Skeletal muscle tissue (tissue), 5 donors: ENCODE results near the gene GLDC. TPM values are rescaled to one million over a fixed set of nuclear protein-coding genes. Genes with fewer than 3 reads are reported as not detected.

Experiments
- H3K27ac ChIP-seq: one replicate; pipeline ENCODE4 v1.7.0; 2013; ENCODE audit warnings: mild to moderate bottlenecking, low read depth, low read length, inconsistent platforms
- H3K27me3 ChIP-seq, 3 donors: one replicate each; pipeline ENCODE4 v1.7.0; 2013; ENCODE audit warnings: low read length in 3 of 3; ENCODE audit not compliant: control insufficient read depth in 3 of 3, insufficient read depth in 3 of 3
- H3K36me3 ChIP-seq, 3 donors: one replicate each; pipeline ENCODE4 v1.7.0; 2013; ENCODE audit warnings: low read length in 3 of 3; ENCODE audit not compliant: control insufficient read depth in 3 of 3, insufficient read depth in 3 of 3
- H3K4me1 ChIP-seq, 3 donors: one replicate each; pipeline ENCODE4 v1.7.0; 2013; ENCODE audit warnings: low read length in 3 of 3, mild to moderate bottlenecking in 3 of 3; ENCODE audit not compliant: control insufficient read depth in 3 of 3, insufficient read depth in 3 of 3
- H3K4me3 ChIP-seq, 3 donors: one replicate each; pipeline ENCODE4 v1.7.0; 2013; ENCODE audit warnings: low read length in 3 of 3
- H3K9ac ChIP-seq, 3 donors: one replicate each; pipeline ENCODE4 v1.7.0; 2013; ENCODE audit warnings: low read length in 3 of 3, mild to moderate bottlenecking in 3 of 3, moderate library complexity in 2 of 3, low read depth in 1 of 3
- H3K9me3 ChIP-seq, 3 donors: one replicate each; pipeline ENCODE4 v1.7.0; 2013; ENCODE audit warnings: low read length in 3 of 3; ENCODE audit not compliant: control insufficient read depth in 3 of 3
- small RNA-seq: library from RNA; depleted of rRNA; stranded (forward); fragments of <200 nt; gene quantifications from one replicate; pipeline ENCODE3, GENCODE V24; 2014
- total RNA-seq: library from RNA; depleted of rRNA; stranded (reverse); fragments of >200 nt; gene quantifications from one replicate; pipeline ENCODE4 v1.2.3, GENCODE V29; 2014
- donor health status: Osteomylitis.

GLDC gene
- total RNA-seq, 1 donor from 2014 or later = under 0.01 TPM

DNA sequence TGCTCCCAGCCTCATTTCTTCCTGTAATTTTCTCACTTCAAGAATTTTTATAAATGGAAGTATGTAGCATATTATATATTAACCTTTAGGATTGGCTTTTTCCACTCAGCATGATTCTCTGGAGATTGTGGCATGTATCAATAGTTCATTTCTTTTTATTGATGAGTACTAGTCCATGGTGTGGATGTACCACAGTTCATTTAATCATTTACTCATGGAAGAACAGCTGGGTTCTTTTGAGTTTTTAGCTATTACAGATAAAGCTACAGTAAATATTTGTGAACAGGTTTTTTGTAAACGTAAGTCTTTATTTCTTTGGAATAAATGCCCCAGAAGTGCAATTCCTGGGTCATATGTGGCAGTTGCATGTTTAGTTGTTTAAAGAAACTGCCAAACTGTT is 156.4 kb downstream of the GLDC start:
- no peak overlapping the region for H3K4me3 ChIP-seq
- H3K27ac ChIP-seq = no peak overlapping the region
- no peaks in the 10 kb centered on the region for H3K4me1 ChIP-seq
- no peaks in the 10 kb centered on the region for H3K9me3 ChIP-seq
- H3K36me3 ChIP-seq = peaks cover 0 to 24% (median 3%) of the 10 kb centered on the region in 3 donors
- H3K9ac ChIP-seq = no peak overlapping the region
- H3K27me3 ChIP-seq = no peaks in the 10 kb centered on the region

DNA sequence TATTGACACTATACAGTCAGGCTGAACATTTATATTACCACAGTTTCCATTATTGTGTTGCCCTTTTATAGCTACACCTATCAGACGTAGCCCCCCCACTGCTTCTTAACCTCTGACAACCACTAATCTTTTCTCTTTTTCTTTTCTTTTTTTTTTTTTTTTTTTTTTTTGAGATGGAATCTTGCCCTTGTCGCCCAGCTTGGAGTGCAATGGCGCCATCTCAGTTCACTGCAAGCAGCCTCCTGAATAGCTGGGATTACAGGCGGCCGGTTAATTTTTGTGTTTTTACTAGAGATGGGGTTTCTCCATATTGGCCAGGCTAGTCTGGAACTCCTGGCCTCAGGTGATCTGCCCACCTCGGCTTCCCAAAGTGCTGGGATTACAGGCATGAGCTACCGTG is 157.1 kb downstream of the GLDC start:
- Histone ChIP-seq H3K9me3 (no peaks in the 10 kb centered on the region), H3K27ac (no peak overlapping the region), H3K4me1 (no peaks in the 10 kb centered on the region), H3K27me3 (no peaks in the 10 kb centered on the region), H3K4me3 (no peak overlapping the region), H3K36me3 (peaks cover 0 to 21% (median 3%) of the 10 kb centered on the region in 3 donors), H3K9ac (no peak overlapping the region)

- H3K27me3 ChIP-seq = no peaks in the 10 kb centered on the region
- no peaks in the 10 kb centered on the region for H3K9me3 ChIP-seq
- H3K9ac ChIP-seq = no peak overlapping the region
- H3K4me3 ChIP-seq = no peak overlapping the region
- H3K4me1 ChIP-seq = no peaks in the 10 kb centered on the region
- H3K36me3 ChIP-seq = peaks cover 5 to 36% (median 14%) of the 10 kb centered on the region in 3 donors
- H3K27ac ChIP-seq = no peak overlapping the region
Observed at GRCh38 chr9:6484210-6484609, 161.3 kb downstream of the GLDC start.

Small RNA genes lying within 50 kb of the gene (small RNA-seq; reads per million reads assigned to genes)
- not detected for gene RN7SL123P
- not detected for gene RN7SL25P

Other genes starting within 250 kb of the GLDC start
- gene UHRF2, start 232.5 kb downstream of the GLDC start, total RNA-seq = 53.8 TPM
- gene KDM4C, start 112.2 kb upstream of the GLDC start, total RNA-seq = 50.1 TPM